Measurements from ENCODE around the gene ARHGEF38. TPM values are rescaled to one million over a fixed set of nuclear protein-coding genes. Genes with fewer than 3 reads are reported as not detected.
"Not testable (repeated sequence)": the region's sequence is repeated elsewhere in the genome, so short reads cannot be mapped to it uniquely, and the experiment has no call there.

ARHGEF38 gene
- total RNA-seq, 2 experiments from 2014 or later: not detected

DNA sequence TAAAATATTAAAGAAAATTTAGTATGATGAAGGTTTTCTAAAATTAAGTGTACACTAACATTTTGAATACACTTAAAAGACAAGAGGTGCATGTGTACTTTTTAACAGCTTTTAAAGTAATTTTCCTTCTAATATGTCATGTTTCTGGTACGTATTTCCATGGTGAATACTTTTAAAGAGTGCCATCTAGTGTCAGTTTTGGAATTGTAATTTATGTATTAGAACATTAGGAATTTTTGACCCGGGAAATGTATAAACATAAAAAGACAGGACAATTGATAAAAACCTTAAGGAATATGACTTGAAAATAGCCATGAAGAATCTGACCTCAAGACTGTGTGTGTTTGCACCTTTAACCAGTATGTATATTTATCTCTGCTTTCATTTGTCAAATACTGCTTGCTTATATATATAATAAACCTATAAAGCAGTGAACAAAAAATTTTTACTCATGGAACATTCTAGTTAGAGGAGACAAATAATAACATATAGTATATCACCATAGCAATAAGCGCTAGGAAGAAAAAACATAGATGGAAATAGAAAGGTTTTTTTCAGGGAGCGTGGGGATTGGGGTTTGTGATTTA, 163.4 kb downstream of the ARHGEF38 start:
- Mint-ChIP-seq H3K27me3 (no peaks in the 10 kb centered on the region), H3K4me3 (no peak overlapping the region), H3K36me3 (ENCODE audit: low read depth) (peaks cover 11% of the 10 kb centered on the region), H3K4me1 (peaks cover 11% of the 10 kb centered on the region), H3K27ac (no peak overlapping the region), H3K9me3 (ENCODE audit: low read depth) (no peaks in the 10 kb centered on the region)
- ChIA-PET POLR2A (no interaction called here), CTCF (interaction anchor here (0.8 to 1.7 kb wide), 7 partner anchors 10 to 492 kb away, joined by 3 to 9 read pairs (median 4); no protein-coding TSS in a partner anchor)
- intact Hi-C loops (cut with DNase I, micrococcal nuclease): loop anchor here in 1 of 2 experiments (5.0 kb wide), 1 partner anchor 193 kb away; no protein-coding TSS in a partner anchor
- no peak for DNase-seq
- ATAC-seq: no peak

DNA sequence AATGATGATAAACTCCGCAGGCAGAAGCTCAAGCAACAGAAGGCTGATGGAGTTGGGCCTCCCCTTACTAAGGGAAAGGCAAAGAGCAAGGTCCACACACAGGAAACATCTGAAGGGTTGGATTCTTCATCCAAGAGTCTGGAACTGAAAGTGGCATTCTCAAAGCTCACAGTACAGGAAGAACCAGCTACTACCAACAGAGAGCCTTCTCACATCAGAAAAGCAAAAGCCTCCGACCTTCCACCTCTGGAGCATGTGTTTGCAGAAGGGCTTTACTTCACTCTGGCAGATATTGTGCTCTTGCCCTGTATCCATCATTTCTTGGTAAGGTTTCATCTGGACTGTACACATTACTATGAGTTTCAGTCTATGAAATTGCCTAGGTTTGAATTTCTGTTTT, 166.8 kb downstream of the ARHGEF38 start:
- no peak overlapping the region for H3K4me3 Mint-ChIP-seq
- ATAC-seq (no peak), DNase-seq (no peak)
- intact Hi-C loops (cut with DNase I, micrococcal nuclease): loop anchor here in 1 of 2 experiments (5.0 kb wide), 1 partner anchor 197 kb away; no protein-coding TSS in a partner anchor
- H3K27ac Mint-ChIP-seq: no peak overlapping the region
- no peaks in the 10 kb centered on the region for H3K27me3 Mint-ChIP-seq
- ChIA-PET POLR2A (no interaction called here), CTCF (interaction anchor here (0.9 to 1.3 kb wide), 5 partner anchors 8 to 20 kb away, joined by 3 to 4 read pairs (median 4); partner anchors contain the start of genes GSTCD and INTS12)
- H3K36me3 Mint-ChIP-seq (ENCODE audit: low read depth): peaks cover 14% of the 10 kb centered on the region
- peaks cover 3% of the 10 kb centered on the region for H3K4me1 Mint-ChIP-seq
- H3K9me3 Mint-ChIP-seq (ENCODE audit: low read depth): no peaks in the 10 kb centered on the region

DNA sequence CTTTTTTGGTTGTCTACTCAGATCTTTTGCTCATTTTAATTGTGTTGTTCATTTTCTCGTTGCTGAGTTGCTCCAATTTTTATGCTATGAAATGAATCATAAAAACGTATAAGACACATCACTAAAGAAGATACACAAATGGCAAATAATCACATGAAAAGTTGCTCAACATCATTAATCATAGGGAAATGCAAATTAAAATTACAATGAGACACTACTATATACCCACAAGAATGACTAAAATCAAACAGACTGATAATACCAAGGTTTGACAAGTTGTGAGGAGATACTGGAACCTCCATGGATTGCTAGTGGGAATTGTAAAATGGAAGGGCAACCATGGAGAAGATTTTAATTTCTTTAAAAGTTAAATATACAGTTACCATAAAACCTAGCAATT, 173.2 kb downstream of the ARHGEF38 start:
- Mint-ChIP-seq H3K4me1 (no peaks in the 10 kb centered on the region), H3K4me3 (no peak overlapping the region), H3K27me3 (no peaks in the 10 kb centered on the region), H3K27ac (no peak overlapping the region), H3K36me3 (ENCODE audit: low read depth) (peaks cover 32% of the 10 kb centered on the region), H3K9me3 (ENCODE audit: low read depth) (no peaks in the 10 kb centered on the region)
- DNase-seq (no peak), ATAC-seq (no peak)
- intact Hi-C loops (cut with DNase I, micrococcal nuclease): no loop called here
- ChIA-PET CTCF (no interaction called here), POLR2A (no interaction called here)

DNA sequence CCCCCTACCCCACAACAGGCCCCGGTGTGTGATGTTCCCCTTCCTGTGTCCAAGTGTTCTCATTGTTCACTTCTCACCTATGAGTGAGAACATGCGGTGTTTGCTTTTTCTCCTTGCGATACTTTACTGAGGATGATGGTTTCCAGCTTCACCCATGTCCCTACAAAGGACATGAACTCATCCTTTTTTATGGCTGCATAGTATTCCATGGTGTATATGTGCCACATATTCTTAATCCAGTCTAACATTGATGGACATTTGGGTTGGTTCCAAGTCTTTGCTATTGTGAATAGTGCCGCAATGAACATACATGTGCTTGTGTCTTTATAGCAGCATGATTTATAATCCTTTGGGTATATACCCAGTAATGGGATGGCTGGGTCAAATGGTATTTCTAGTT, 177.5 kb downstream of the ARHGEF38 start:
- peaks cover 62% of the 10 kb centered on the region for H3K36me3 Mint-ChIP-seq (ENCODE audit: low read depth)
- H3K4me1 Mint-ChIP-seq; H3K4me3 Mint-ChIP-seq; POLR2A ChIA-PET; CTCF ChIA-PET; H3K27ac Mint-ChIP-seq; intact Hi-C loops (cut with DNase I, micrococcal nuclease); H3K27me3 Mint-ChIP-seq; ATAC-seq; DNase-seq: not testable (repeated sequence)
- peaks cover 14% of the 10 kb centered on the region for H3K9me3 Mint-ChIP-seq (ENCODE audit: low read depth)

Other genes starting within 250 kb of the ARHGEF38 start
- gene PPA2, start 78.6 kb upstream of the ARHGEF38 start, total RNA-seq: 10 to 100 TPM; 74.6 to 76.3 TPM
- gene INTS12, start 156.1 kb downstream of the ARHGEF38 start, total RNA-seq: 10 to 100 TPM; 20.2 to 28.4 TPM
- 10 to 100 TPM; 16.1 to 16.3 TPM for gene GSTCD, start 156.2 kb downstream of the ARHGEF38 start, total RNA-seq